ENCODE measurements around the gene C10orf143. TPM values are rescaled to one million over a fixed set of nuclear protein-coding genes. Genes with fewer than 3 reads are reported as not detected.

C10orf143 gene
- total and polyA plus RNA-seq, 2 of the 4 experiments (the other 2 are of a cell fraction): 0.36 to 0.60 TPM

- BruUV-seq (replicated peaks): no TSS peak
- H4K20me1 ChIP-seq (ENCODE audit: insufficient read depth, low read length): peaks cover 45% of the 10 kb centered on the region
Observed at GRCh38 chr10:130137659-130138478, 27.2 kb upstream of the C10orf143 start.

More at GRCh38 chr10:130137659-130138478, 27.2 kb upstream of the C10orf143 start:
- Histone ChIP-seq H3K23ac (ENCODE audit: low read depth, low read length) (0 out of 2 replicates have a peak overlapping the region, but pooled peaks have one; percentile 69), H2BK5ac (ENCODE audit: low read depth, low read length, poor library complexity, severe bottlenecking) (peak overlapping the region; percentile 16), H4K8ac (ENCODE audit: low read depth in 2 of 2, low read length in 2 of 2) (no peak overlapping the region), H3K79me1 (ENCODE audit: low read depth in 1 of 2, low read length in 2 of 2) (peaks cover 15 to 36% of the 10 kb centered on the region in 2 experiments; a peak in 3 of 4 replicates), H2BK120ac (ENCODE audit: low read depth, low read length) (no peak overlapping the region), H3K27ac (ENCODE audit: insufficient read depth, low read length) (no peak overlapping the region), H3K4me2 (ENCODE audit: low read depth, low read length) (peak overlapping the region; percentile 93), H2BK15ac (ENCODE audit: low read depth, low read length) (no peak overlapping the region), H4K91ac (ENCODE audit: insufficient read depth, low read depth, low read length) (no peak overlapping the region), H3K4me3 (ENCODE audit: insufficient read depth, low read depth, low read length) (peak overlapping the region; percentile 80; the same call in 1 of the 2 replicates), H3K36me3 (ENCODE audit: control insufficient read depth, insufficient read depth, low read length) (peaks cover 6% of the 10 kb centered on the region; the same call in 1 of the 2 replicates), H3K9me3 (ENCODE audit: control insufficient read depth, insufficient read depth, low read length) (no peaks in the 10 kb centered on the region), H3K18ac (ENCODE audit: low read depth, low read length) (no peak overlapping the region), H3K4ac (ENCODE audit: low read depth, low read length) (no peak overlapping the region), H2AK9ac (replicated peaks; ENCODE audit: low read depth, low read length, poor library complexity) (no peak overlapping the region), H3K9ac (ENCODE audit: low read depth, low read length) (peak overlapping the region; percentile 87), H3K4me1 (ENCODE audit: control insufficient read depth, insufficient read depth, low read length) (peaks cover 18% of the 10 kb centered on the region), H4K5ac (ENCODE audit: low read depth, low read length) (no peak overlapping the region), H2BK20ac (ENCODE audit: low read depth, low read length) (no peak overlapping the region), H2AFZ (replicated peaks; ENCODE audit: low read length, poor library complexity) (no peak overlapping the region), H3K14ac (replicated peaks; ENCODE audit: low read depth, low read length) (no peak overlapping the region), H3K9me1 (ENCODE audit: insufficient read depth, low read length) (peaks cover 17% of the 10 kb centered on the region; the same call in 1 of the 2 replicates), H3K27me3 (ENCODE audit: control insufficient read depth, insufficient read depth, low read length) (no peaks in the 10 kb centered on the region), H2AK5ac (ENCODE audit: low read depth, low read length) (no peak overlapping the region), H3K56ac (ENCODE audit: extremely low read depth, insufficient read depth, low read length) (no peak overlapping the region)
- dilution Hi-C loops (cut with HindIII; ENCODE audit: low sequenced_read_pairs, unreplicated experiment): no loop called here
- intact Hi-C loops (cut with micrococcal nuclease): no loop called here
- in situ Hi-C loops (cut with MboI; ENCODE audit: low sequenced_read_pairs): no loop called here
- DNase-seq: no peak
- CTCF ChIA-PET: no interaction called here
- no peak for TF ChIP-seq MXI1 (IDR thresholded peaks at IDR 0.05; ENCODE audit: borderline replicate concordance, low read depth, low read length)
- no peak for TF ChIP-seq RFX5 (IDR thresholded peaks at IDR 0.05; ENCODE audit: low read depth, low read length)
- TF ChIP-seq RAD21 (IDR thresholded peaks at IDR 0.05; ENCODE audit: low read length): no peak
- no peak for TF ChIP-seq MAFK (IDR thresholded peaks at IDR 0.05; ENCODE audit: low read depth, low read length)
- TF ChIP-seq USF2 (IDR thresholded peaks at IDR 0.05; ENCODE audit: low read depth, low read length): no peak
- TF ChIP-seq, protein P1, sequence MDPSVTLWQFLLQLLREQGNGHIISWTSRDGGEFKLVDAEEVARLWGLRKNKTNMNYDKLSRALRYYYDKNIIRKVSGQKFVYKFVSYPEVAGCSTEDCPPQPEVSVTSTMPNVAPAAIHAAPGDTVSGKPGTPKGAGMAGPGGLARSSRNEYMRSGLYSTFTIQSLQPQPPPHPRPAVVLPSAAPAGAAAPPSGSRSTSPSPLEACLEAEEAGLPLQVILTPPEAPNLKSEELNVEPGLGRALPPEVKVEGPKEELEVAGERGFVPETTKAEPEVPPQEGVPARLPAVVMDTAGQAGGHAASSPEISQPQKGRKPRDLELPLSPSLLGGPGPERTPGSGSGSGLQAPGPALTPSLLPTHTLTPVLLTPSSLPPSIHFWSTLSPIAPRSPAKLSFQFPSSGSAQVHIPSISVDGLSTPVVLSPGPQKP (IDR thresholded peaks at IDR 0.05; ENCODE audit: borderline replicate concordance, low read depth, low read length): no peak
- no peak for TF ChIP-seq BHLHE40 (IDR thresholded peaks at IDR 0.05; ENCODE audit: low read depth, low read length)
- TF ChIP-seq MAZ (IDR thresholded peaks at IDR 0.05; ENCODE audit: borderline replicate concordance, low read depth, low read length): no peak
- TF ChIP-seq CEBPB (IDR thresholded peaks at IDR 0.05; ENCODE audit: low read depth, low read length): no peak
- no peak for TF ChIP-seq FOS (IDR thresholded peaks at IDR 0.05; ENCODE audit: low read depth, low read length)
- no peak for ATAC-seq (ENCODE audit: low read depth)
- WGBS, 2 experiments (ENCODE audit: extremely low coverage in 2 of 2, insufficient read length in 1 of 2): 97% methylated on average over 4 of the region's 28 CpGs; no CpG with 5 or more reads in 1 of the 2 experiments
- POLR2A ChIA-PET (ENCODE audit: unreplicated experiment): no interaction called here
